Measurements from ENCODE around the gene XRCC4. TPM values are rescaled to one million over a fixed set of nuclear protein-coding genes. Genes with fewer than 3 reads are reported as not detected.

The XRCC4 gene
- total RNA-seq, 1 donor from 2014 or later = 26.5 TPM

GRCh38 chr5:83377131-83377865 lies 300.0 kb downstream of the XRCC4 start:
- peak; percentile 9 for DNase-seq (ENCODE audit: low read depth)

DNA sequence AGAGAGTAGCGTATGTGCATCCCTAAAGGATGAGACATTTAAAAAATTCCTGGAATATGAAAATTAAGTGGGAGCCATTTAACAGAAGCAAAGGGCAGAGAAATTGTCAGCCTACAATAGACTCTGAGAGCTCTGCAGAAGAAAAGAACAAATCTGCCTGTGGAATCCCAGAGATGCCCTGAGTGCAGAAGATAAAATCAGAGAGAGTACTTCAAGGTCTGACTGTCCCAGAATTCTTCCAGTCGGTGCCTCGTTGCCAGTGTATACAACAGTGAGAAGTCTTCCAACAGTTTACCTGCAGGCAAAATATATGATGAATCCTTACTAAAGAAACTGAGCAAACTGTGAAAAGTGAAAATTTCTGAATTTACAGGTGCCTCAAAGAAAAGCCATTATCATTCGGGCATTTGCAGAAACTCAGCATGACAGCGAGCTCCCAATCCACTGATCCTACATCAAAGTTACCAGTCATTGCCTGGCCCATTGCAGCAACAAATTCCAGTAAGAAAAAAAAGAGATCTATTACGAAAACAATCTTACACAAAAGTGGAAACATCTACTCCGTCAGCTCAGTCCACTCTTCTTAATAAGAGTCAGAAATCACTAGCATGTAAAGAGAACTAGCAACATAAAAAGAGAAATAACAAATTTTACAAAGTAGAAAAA lies 301.4 kb downstream of the XRCC4 start:
- no peak for DNase-seq (ENCODE audit: low read depth)

DNA sequence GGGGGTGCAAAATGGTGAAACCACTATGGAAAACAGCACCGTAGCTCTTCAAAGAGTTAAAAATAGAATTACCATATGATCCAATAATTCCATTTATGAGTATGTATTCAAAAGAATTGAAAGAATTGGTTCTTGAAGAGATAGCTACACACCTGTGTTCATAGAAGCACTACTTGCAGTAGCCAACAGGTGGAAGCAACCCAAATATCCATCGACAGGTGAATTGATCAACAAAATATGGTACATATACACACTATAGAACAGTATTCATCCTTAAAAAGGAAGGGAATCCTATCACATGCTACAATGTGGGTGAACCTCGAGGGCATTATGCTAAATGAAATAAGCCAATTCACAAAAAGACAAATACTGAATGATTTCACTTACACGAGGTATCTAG lies 308.5 kb downstream of the XRCC4 start:
- no peak for DNase-seq (ENCODE audit: low read depth)

GRCh38 chr5:83387041-83387440 lies 309.7 kb downstream of the XRCC4 start:
- DNase-seq (ENCODE audit: low read depth) = no peak

GRCh38 chr5:83388608-83389007 lies 311.3 kb downstream of the XRCC4 start:
- peak; percentile 16 for DNase-seq (ENCODE audit: low read depth)

GRCh38 chr5:83392766-83393503 lies 315.6 kb downstream of the XRCC4 start:
- DNase-seq (ENCODE audit: low read depth) = no peak

DNA sequence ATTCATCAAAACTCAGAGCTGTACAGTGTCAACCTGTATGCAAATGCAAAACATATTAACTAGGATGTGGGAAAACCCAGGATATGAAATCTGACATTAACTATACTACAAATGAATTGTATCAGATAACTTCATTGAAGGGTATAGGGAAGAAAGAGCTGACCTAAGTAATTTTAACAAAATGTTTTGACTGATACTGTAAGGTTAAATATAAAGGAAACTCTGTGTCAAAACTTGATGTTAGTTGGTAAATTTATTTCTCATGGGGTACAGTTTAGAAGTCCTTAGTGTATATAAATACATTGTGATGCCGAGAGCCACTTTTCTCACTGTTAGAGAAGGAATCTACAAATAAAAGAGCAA lies 316.1 kb downstream of the XRCC4 start:
- no peak for DNase-seq (ENCODE audit: low read depth)

- no peak for DNase-seq (ENCODE audit: low read depth)
Observed at GRCh38 chr5:83394190-83394589, 316.8 kb downstream of the XRCC4 start.

- DNase-seq (ENCODE audit: low read depth) = no peak
Observed at GRCh38 chr5:83396662-83397061, 319.3 kb downstream of the XRCC4 start.

DNA sequence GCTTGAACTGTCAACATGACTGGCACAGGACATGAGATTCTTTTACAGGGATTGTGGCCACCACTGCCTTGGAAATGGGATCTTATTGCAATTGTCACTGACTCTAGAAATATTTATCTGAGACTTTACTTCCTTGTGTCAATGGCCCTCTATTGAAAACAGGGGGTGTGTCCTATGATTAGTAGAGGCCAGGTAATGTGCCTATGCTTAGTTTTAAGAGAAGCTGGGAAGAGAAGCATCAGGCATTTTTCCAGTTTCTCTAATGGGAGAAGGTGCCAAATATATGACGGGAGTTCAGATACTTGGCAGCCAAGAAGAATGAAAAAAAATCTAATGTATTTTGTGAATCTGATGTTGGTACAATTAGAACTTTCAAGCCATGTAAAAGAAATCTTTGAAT lies 320.3 kb downstream of the XRCC4 start:
- DNase-seq (ENCODE audit: low read depth) = no peak

DNA sequence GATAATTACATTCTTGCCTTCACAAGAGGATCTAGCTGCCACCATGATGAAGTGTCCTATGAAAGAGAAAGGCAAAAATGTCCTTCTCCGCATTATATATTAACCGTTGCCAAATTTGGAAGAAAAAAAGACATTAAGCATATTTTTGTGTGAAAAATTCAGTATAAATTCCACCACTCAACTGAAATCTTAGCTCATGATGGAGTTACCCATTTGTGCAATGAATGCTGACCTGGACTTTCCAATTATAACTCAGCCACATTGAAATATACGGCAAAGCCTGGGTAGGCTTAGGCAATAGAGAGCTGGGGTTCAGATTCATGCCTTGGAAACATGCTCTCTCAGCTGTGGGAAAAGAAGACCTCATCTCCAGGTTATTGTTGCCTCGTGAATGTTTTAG lies 322.9 kb downstream of the XRCC4 start:
- DNase-seq (ENCODE audit: low read depth) = no peak

DNA sequence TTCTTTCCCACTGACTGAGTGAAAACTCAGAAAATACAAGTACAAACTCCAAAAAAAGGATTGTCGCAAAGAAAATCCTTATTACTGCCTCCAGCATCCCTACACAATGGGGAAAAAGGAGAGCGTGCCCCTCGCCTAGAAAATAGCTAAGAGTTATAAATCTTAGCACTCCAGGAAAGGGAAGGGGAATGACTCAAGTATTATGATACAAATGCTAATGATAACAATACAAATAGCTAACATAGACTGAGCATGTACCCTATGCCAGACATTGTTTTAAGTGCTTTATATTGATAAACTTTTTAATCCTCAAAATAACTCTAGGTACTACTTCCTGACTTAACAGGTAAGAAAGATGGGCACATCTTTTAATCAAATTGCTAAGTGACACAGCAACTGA lies 323.4 kb downstream of the XRCC4 start:
- DNase-seq (ENCODE audit: low read depth) = no peak

DNA sequence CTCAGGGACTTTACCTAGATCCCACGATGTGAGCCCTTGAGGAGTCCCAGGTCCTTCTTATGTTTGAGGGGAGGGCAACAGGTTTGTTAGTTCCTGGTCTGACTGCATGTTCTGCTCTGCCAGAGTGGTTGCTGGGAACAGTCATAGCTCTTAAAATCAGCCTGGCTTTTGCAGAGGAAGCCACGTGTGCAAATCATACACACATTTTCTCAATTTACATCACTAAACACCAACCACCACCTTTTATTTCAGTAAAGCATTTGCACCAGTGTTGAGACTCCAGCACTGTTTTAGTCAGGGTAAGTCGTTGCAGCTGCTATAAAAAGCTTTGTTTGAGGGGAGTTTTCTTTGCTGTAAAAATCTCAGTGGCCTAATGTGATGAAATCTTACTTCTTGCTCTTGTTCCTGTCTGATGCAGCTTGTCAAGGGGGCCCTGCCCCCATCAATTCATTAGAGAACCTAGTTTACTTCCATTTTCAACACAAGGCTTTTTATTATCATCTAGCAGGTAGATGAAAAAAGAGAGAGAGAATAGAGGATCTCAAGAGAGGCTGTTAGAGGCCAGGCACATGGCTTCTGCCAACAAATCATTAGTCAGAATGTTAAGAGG lies 323.9 kb downstream of the XRCC4 start:
- DNase-seq (ENCODE audit: low read depth) = no peak

GRCh38 chr5:83401775-83402174 lies 324.4 kb downstream of the XRCC4 start:
- no peak for DNase-seq (ENCODE audit: low read depth)

Other genes with a start within 250 kb of the XRCC4 start
- gene TMEM167A, start 153 bp upstream of the XRCC4 start, total RNA-seq = 64.5 and 72.7 TPM in 2 replicates